ENCODE results near the gene TNXB. TPM values are rescaled to one million over a fixed set of nuclear protein-coding genes. Genes with fewer than 3 reads are reported as not detected.

The TNXB gene
- total and polyA plus RNA-seq, 9 of the 15 experiments (the other 6 are each of a cell fraction or from before 2014, with no cell fraction given), result 0.14 to 28.1 (median 12.4) TPM

DNA sequence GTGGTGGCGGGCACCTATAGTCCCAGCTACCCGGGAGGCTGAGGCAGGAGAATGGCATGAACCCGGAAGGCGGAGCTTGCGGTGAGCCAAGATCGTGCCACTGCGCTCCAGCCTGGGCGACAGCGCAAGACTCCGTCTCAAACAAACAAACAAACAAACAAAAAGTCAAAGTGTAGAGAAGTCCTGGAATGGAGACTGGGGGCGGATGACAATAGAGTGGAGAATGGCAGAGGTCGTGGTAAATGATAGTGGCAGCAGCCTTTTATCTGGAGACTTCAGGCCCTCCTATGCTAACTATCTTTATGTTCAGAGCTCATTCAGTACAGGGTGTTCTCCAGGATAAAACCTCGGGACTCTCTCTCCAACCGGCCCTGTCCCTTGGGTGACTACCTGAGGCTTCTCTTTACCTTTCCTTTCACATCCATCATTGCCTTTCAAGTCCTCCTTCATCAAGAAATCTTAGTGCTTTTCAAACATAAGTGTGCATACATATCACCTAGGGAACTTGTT, 22.4 kb upstream of the TNXB start (continued):
- TF ChIP-seq, protein P1, sequence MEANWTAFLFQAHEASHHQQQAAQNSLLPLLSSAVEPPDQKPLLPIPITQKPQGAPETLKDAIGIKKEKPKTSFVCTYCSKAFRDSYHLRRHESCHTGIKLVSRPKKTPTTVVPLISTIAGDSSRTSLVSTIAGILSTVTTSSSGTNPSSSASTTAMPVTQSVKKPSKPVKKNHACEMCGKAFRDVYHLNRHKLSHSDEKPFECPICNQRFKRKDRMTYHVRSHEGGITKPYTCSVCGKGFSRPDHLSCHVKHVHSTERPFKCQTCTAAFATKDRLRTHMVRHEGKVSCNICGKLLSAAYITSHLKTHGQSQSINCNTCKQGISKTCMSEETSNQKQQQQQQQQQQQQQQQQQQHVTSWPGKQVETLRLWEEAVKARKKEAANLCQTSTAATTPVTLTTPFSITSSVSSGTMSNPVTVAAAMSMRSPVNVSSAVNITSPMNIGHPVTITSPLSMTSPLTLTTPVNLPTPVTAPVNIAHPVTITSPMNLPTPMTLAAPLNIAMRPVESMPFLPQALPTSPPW (CRISPR knock-in tag; IDR thresholded peaks at IDR 0.05), result peak; percentile 90
- TF ChIP-seq ZNF224 (CRISPR knock-in tag; IDR thresholded peaks at IDR 0.05) (no peak), NFATC3 (IDR thresholded peaks at IDR 0.05) (0 out of 2 replicates have a peak, but pooled peaks have one; percentile 84), ZNF609 (CRISPR knock-in tag; IDR thresholded peaks at IDR 0.05; ENCODE audit: borderline replicate concordance) (peak; percentile 91; the same call in 1 of the 2 replicates), KDM2B (CRISPR knock-in tag; IDR thresholded peaks at IDR 0.05) (0 out of 2 replicates have a peak, but pooled peaks have one; percentile 87), MEF2A (IDR thresholded peaks at IDR 0.05; ENCODE audit: control insufficient read depth, low read depth, low read length) (peak; percentile 53; the same call in 1 of the 2 replicates), HIVEP1 (CRISPR knock-in tag; IDR thresholded peaks at IDR 0.05) (peak; percentile 41; the same call in 1 of the 2 replicates), FOXA3 (CRISPR knock-in tag; conservative IDR thresholded peaks at IDR 0.05 in 1 of 2, IDR thresholded peaks at IDR 0.05 in 1 of 2) (peak in 1 of 2 experiments; percentile 57; a peak in 1 of 4 replicates), PRMT5 (CRISPR knock-in tag; IDR thresholded peaks at IDR 0.05) (no peak), RUNX1 (IDR thresholded peaks at IDR 0.05; ENCODE audit: low read depth) (peak; percentile 75; the same call in 1 of the 2 replicates), ZNF239 (CRISPR knock-in tag; IDR thresholded peaks at IDR 0.05) (peak; percentile 44), POLR2AphosphoS5 (IDR thresholded peaks at IDR 0.05; ENCODE audit: control insufficient read depth, insufficient read depth, low read depth, low read length) (peak; percentile 99), PHF20 (IDR thresholded peaks at IDR 0.05; ENCODE audit: partially characterized antibody) (peak; percentile 67), POLR2G (IDR thresholded peaks at IDR 0.05; ENCODE audit: low read depth, low read length) (no peak), NFIX (CRISPR knock-in tag; IDR thresholded peaks at IDR 0.05; ENCODE audit: low read depth) (no peak), TAF1 (IDR thresholded peaks at IDR 0.05; ENCODE audit: control insufficient read depth, extremely low read depth, insufficient read depth, low read length, severe bottlenecking) (peak; percentile 59), LEF1 (IDR thresholded peaks at IDR 0.05) (peak; percentile 95)
- TF ChIP-seq, protein P2, sequence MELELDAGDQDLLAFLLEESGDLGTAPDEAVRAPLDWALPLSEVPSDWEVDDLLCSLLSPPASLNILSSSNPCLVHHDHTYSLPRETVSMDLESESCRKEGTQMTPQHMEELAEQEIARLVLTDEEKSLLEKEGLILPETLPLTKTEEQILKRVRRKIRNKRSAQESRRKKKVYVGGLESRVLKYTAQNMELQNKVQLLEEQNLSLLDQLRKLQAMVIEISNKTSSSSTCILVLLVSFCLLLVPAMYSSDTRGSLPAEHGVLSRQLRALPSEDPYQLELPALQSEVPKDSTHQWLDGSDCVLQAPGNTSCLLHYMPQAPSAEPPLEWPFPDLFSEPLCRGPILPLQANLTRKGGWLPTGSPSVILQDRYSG (tag; conservative IDR thresholded peaks at IDR 0.05; ENCODE audit: low read depth), result 0 out of 2 replicates have a peak, but pooled peaks have one; percentile 46
- TF ChIP-seq, protein P3, sequence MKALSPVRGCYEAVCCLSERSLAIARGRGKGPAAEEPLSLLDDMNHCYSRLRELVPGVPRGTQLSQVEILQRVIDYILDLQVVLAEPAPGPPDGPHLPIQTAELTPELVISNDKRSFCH (CRISPR knock-in tag; IDR thresholded peaks at IDR 0.05), result no peak
- TF ChIP-seq, protein P3 (tag; IDR thresholded peaks at IDR 0.05), result peak; percentile 85

Data from K562 (cell line).